HG03045 (cell line): ENCODE measurements around the gene TANGO2.

Experiments used
- ATAC-seq: cut with Tn5 transposase; IDR thresholded peaks from one replicate; pipeline ENCODE4 v1.9.1; 2021; ENCODE audit warnings: mild to moderate bottlenecking, moderate library complexity; ENCODE audit not compliant: unreplicated experiment

TANGO2 gene, protein sequence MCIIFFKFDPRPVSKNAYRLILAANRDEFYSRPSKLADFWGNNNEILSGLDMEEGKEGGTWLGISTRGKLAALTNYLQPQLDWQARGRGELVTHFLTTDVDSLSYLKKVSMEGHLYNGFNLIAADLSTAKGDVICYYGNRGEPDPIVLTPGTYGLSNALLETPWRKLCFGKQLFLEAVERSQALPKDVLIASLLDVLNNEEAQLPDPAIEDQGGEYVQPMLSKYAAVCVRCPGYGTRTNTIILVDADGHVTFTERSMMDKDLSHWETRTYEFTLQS

GRCh38 chr22:20020533-20021195, at the start of gene TANGO2:
TANGO2 (plus strand) TSS chr22:20021110; CDS start chr22:20036799, 15,689 bp downstream.
- peak; percentile 72 for ATAC-seq

DNA sequence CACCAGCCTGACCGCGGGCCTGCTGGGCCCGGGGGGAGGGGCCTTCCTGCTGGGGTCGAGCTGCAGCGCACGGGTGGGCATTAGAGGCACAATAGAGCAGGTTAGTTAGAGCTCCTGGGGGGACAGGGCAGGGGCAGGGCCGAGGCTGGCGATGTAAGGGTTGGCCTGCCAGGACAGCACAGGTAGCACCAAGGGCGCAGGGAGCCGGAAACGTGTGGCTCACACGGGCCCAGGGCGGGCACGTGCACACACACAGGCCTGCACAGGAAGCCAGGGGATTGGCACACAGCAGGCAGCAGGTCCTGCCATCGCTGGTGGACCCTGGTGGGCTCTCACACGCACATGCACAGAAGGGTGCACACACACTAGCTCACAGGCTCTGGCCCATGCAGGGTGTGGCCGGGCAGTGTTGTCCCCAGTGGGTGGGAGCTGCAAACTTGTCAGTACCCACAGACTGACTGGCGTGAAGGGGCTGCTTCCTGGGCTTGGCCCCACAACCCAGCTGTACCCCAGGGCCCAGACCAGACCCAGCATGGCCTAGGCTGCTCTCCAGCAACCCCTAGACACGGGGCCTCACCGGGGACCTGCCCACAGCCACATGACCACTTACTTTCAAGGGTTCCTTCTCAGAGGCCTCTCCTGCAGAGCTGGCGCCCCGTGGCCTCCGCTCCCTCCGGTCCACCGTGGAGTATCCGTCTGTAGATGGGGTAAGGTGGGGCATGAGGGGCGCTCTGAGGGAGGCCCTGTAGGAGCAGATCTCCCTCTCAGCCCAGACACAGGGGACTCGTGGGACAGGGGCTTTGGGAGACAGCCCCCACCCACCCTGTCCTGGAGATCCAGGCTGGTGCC, 49.4 kb upstream of the TANGO2 start:
- no peak for ATAC-seq

- no peak for ATAC-seq
Measured at GRCh38 chr22:19972251-19972650, 48.7 kb upstream of the TANGO2 start.

- no peak for ATAC-seq
Measured at GRCh38 chr22:19972652-19973550, 48.0 kb upstream of the TANGO2 start.

DNA sequence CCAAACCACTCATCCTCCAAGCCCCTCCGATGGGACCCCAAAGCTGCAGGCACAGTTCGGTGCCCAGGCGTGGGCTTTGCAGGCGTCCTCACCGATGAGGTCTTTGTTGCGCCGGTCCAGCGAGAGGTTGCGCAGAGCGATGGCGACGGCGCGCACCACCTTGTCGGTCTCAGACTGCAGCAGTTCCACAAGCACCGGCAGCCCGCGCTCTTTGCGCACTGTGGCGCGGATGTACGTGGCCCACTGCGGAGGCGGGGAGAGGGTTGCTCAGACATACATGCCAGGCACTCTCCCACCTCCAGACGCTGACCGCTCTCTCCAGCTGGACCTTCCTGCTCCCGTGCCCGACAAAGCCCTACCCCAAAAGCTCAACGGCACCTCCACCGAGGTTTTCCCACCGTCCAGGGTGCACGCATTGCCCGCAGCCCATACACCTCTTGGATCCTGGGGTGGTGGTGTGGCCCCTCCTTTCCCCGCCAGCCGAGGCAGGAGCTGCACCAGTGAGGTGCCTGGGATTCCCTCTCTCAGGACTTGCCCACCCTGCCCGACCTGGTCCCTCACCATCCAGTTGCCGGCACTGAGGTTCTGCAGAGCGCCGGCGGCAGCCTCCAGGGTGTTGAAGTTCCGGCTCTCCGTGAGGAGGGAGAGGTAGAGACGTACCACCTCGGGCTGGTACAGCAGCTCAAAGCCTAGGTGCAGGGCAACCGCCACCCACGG, 47.2 kb upstream of the TANGO2 start:
- ATAC-seq = no peak

- no peak for ATAC-seq
Measured at GRCh38 chr22:19974268-19974861, 46.5 kb upstream of the TANGO2 start.

DNA sequence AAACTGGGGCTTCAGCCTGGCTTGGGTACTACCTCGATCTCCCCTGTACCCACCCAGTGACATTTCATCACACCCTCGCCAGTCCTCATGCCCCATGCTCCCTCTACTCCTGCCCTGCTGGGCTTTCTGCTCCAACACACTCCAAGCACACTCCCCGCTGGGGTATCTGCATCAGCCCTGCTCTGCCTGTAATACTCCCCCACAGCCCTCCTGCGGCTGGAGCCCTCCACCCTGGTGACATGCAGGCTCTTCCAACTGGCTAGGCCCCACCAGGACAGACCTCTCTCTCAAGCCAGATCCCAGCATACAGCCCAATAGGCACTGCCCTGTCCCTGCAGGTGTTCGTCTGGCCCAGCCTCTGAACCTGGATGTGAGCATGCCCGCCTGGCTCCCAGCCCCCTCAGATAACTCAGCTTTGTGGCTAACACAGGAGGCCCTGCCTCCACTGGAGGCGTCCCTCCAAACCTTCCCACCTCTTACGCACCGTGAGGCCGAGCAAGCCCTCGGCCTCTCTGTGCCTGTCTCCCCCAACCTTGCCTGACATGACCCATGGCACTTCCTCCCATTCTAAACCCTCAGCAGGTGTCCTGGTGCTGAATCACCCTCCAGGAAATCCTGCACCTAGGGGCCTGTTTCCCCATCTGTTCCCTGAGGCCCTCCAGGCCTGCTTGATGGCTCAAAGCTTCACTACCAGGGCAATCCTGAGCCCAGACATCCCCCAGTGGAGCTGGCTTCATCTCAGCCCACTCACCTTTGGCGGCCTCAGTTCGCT, 45.8 kb upstream of the TANGO2 start:
- no peak for ATAC-seq

GRCh38 chr22:19975707-19976035, 45.2 kb upstream of the TANGO2 start:
- ATAC-seq = no peak

GRCh38 chr22:19976671-19977070, 44.2 kb upstream of the TANGO2 start:
- no peak for ATAC-seq

GRCh38 chr22:19977296-19978243, 43.3 kb upstream of the TANGO2 start:
- ATAC-seq = no peak

DNA sequence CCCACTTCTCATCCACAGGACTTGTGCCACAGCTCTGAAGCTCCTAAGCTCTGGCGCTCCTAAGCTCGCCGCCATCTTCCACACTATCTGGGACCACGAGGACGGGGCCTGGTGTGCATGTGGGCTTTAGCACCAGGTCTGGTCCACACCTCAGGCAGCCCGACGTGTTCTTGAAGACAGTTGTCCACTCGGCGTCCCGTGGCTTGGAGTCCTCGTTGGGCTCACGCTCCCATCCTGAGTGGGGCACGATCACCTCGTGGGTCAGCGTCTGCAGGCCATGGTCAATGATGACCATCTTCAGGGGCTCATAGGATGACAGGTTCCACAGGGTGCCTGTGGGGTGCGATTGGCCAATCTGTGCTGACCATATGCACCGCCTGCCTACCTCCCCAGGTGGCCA, 42.2 kb upstream of the TANGO2 start:
- ATAC-seq = no peak

- no peak for ATAC-seq
Measured at GRCh38 chr22:19979712-19980493, 41.0 kb upstream of the TANGO2 start.

DNA sequence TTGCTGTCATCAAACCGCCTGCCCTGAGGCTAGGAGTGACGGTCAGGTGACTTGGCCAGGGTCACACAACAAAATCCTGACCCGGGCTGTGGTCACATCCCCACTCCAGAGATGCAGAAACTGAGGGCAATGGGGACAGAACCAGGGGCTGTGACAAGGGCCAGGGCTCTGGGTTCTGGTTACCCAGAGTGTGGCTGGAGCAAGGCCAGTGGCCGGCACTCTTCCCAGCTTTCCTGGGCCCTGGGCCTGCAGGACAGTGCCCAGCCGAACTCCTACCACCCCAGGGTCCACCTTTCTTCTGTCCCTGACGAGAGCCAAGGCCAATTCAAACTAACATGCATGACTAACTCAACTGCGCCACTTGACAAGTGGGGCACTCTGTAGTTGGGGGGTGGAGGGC, 40.1 kb upstream of the TANGO2 start:
- ATAC-seq = no peak

DNA sequence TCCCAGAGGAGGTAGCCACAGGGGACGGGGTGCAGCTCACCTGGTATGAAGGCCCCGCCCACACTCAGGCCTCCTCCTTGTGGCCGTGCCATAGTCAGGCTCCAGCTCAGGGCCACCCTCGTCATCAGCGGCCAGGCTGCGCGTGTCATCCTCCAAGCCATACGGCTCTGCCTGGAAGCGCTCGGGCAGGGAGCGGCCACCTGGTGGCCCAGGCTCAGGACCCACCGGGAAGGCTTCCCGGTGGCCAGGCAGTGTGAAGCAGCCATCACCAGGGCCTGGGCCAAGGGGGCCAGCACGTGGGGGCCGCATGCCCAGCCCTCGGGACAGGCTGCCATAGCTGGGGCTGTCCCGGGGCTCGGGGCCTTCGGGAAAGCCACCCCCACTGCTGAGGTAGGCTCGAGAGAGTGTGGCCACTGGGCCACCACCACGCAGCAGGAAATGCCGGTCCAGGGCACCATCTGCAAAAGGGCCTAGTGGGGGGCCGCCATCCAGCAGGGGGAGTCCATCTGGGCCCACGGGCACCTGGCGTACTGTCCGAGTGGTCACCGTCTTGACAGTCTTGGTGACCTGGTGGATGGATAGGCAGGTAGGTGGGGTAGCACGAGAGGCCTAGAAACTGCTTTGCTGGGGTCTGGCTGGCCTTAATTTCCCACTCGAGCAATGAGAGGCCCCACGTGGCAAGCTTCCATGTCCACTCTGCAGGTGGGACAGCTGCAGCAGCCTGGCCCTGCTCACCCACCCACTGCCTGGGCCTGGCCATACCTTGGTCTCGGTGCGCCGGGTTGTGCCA, 39.5 kb upstream of the TANGO2 start:
- no peak for ATAC-seq

DNA sequence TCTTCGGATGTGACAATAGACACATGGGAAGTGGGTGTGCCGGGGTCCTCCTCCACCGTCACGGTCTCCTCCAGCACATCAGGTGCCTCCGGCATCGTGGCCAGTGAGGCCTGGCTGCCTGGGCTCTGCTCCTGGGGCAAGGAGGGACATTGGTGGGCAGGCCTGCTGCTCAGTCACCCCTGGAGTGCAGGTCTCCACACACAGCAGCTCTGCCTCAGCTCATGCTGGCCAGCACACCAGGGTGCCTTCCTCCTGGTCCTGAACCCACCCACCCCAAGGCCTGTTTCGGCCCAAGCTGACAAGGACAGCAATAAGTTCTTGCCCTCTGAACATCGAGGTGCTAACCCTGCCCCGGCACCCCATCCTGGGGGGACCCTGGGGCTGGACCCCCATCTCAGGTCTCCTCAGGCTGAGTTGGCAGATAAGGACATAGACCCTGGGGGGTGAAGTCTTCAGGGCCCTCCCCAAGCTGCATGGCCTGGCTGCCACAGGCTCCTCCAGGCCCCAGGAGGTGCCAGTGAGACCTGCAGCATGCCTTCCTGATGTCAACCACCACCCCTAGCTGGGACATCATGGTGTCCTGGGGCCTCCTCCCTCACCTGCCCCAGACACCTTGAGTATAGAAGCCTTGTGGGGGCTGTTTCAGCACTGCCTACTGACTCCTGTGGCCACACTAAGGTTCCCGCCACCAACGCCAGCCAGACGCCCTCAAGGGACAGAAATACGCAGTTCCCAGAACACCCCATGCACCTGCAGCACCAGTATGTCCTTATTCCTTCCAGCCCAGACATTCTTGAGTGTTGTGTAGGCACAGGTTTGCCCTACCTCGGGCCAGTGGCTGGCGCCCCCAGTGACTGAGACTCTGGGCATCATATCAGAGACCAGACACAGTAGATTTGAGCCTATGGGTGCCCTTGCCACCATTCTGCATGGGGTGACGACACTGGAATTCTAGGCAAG, 38.7 kb upstream of the TANGO2 start:
- ATAC-seq = no peak
